HFF-Myc (cell line): ENCODE results near the gene SCG3.

Experiments used
- DNase-seq: peaks from one replicate; pipeline ENCODE4 v3.0.0-alpha.2; 2011; ENCODE audit warnings: low read depth; ENCODE audit errors: extremely low read depth
- H3K4me3 ChIP-seq: replicated peaks from 2 replicates; pipeline ENCODE4 v1.5.1; 2011; ENCODE audit warnings: low read depth, mild to moderate bottlenecking, control low read depth, low read length
- TF ChIP-seq, protein P1 (sequence below): IDR thresholded peaks from 2 replicates; pipeline ENCODE4 v1.5.1; 2012; ENCODE audit warnings: mild to moderate bottlenecking, low read depth, low read length, control low read depth; ENCODE audit errors: missing control alignments

Gene SCG3

DNA sequence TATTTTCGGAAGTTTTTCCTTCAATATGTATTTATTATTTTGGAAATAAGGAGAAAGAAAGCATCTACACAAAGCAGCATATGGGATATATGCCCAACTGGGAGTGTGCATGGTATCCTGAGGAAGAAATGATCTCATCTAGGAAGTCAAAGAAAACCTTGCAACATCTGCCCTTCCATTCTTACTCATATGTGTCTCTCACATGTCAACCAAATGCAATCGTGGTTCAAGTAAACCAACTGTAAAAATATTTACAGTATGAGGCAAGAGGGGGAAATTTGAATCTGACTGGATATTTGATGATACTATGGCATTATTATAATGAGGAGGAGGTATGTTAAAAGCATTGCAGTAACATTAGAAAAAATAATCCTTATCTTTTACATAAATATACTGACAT lies 3.2 kb upstream of the SCG3 start:
- DNase-seq: no peak
- no peak overlapping the region for H3K4me3 ChIP-seq
- TF ChIP-seq, protein P1, sequence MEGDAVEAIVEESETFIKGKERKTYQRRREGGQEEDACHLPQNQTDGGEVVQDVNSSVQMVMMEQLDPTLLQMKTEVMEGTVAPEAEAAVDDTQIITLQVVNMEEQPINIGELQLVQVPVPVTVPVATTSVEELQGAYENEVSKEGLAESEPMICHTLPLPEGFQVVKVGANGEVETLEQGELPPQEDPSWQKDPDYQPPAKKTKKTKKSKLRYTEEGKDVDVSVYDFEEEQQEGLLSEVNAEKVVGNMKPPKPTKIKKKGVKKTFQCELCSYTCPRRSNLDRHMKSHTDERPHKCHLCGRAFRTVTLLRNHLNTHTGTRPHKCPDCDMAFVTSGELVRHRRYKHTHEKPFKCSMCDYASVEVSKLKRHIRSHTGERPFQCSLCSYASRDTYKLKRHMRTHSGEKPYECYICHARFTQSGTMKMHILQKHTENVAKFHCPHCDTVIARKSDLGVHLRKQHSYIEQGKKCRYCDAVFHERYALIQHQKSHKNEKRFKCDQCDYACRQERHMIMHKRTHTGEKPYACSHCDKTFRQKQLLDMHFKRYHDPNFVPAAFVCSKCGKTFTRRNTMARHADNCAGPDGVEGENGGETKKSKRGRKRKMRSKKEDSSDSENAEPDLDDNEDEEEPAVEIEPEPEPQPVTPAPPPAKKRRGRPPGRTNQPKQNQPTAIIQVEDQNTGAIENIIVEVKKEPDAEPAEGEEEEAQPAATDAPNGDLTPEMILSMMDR: no peak

- TF ChIP-seq, protein P1: no peak
- H3K4me3 ChIP-seq: no peak overlapping the region
- no peak for DNase-seq
Measured at GRCh38 chr15:51680321-51680720, 982 bp upstream of the SCG3 start.

- TF ChIP-seq, protein P1: no peak
- no peak overlapping the region for H3K4me3 ChIP-seq
- DNase-seq: no peak
Measured at GRCh38 chr15:51687565-51687964, 6.3 kb downstream of the SCG3 start.

DNA sequence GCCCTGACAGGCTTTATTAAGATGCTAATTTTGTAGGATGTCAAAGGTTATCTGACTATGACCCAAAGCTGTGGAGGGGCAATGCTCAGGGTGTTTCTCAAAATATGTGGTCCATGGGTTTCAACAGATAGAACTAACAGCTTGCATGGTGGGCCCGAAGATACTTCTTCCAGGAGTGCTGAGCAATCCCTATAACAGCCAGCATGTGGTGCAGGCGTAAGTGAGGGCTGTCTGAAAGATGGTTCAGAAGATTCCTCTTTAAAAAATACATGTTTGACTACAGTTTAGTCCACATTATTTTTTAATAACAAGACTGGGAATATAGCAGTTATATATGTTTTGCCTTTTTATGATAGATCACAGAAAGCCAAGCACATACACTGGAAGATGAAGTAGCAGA lies 7.6 kb downstream of the SCG3 start:
- DNase-seq: no peak
- TF ChIP-seq, protein P1: peak; percentile 10
- H3K4me3 ChIP-seq: no peak overlapping the region

GRCh38 chr15:51692154-51692553 lies 10.9 kb downstream of the SCG3 start:
- TF ChIP-seq, protein P1: no peak
- DNase-seq: no peak
- H3K4me3 ChIP-seq: no peak overlapping the region

DNA sequence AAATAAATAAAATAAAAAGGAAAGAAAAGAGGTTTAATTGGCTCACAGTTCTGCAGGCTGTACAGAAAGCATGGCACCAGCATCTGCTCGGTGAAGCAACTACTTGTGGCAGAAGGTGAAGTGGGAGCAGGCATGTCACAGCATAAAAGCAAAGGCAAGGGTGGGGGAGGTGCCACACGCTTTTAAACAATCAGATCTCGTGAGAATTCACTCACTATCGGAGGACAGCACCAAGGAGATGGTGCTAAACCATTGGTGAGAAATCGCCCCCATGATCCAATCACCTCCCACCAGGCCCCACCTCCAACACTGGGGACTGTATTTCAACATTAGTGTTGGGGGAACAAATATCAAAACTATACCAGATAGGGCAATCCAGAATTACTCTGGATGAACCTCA lies 15.3 kb downstream of the SCG3 start:
- TF ChIP-seq, protein P1: no peak

DNA sequence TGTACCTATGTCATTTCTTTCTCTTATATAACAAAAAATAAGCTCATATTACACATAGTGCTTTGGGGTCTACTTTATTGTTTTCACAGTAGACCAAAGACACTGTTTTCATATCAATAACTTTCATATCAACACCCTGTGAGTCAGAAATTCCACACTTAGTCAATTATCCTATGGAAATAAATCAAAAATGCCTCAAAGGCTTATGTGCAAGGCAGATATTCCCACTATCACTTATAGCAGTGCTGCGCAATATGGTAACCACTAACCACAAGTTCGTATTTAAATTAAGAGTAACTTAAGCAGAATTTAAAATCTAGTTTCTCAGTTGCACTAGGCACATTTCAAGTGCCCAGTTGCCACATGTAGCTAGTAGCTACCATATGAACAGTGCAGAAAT lies 15.9 kb downstream of the SCG3 start:
- no peak for DNase-seq
- TF ChIP-seq, protein P1: no peak
- H3K4me3 ChIP-seq: no peak overlapping the region

More for the DNA sequence above, 15.3 kb downstream of the SCG3 start:
- DNase-seq: no peak
- H3K4me3 ChIP-seq: no peak overlapping the region
